ENCODE data around the gene CARS2. TPM values are rescaled to one million over a fixed set of nuclear protein-coding genes. Genes with fewer than 3 reads are reported as not detected.
A peak's percentile ranks its signal among the peaks of the same experiment; 100 is the strongest.

Gene CARS2
- total RNA-seq, 6 experiments from 2014 or later, result 22.0 to 53.2 (median 27.3) TPM

- Histone ChIP-seq H3K27me3 (no peaks in the 10 kb centered on the region), H3K4me1 (peaks cover 0 to 44% (median 17%) of the 10 kb centered on the region in 4 donors), H3K36me3 (peaks cover 0 to 5% (median 1%) of the 10 kb centered on the region in 4 donors), H3K27ac (peak overlapping the region; percentile 95 to 99 (median 99)), H3K9me3 (no peaks in the 10 kb centered on the region), H3K4me3 (peak overlapping the region in 2 of 3 donors; percentile 83 to 86)
- ATAC-seq, result peak; percentile 59 to 67 (median 65)
- DNase-seq, result peak in 2 of 3 donors; percentile 48 to 84
- intact Hi-C loops (cut with DNase I), result loop anchor here in 1 of 2 donors (10.0 kb wide), 1 partner anchor 97 kb away; the partner anchor contains the start of gene ING1
- 6% methylated on average over 7 of the region's 8 CpGs for WGBS (ENCODE audit: insufficient coverage, low coverage, low lambda C conversion rate, missing lambda C conversion rate)
- peak; percentile 23 for TF ChIP-seq POLR2A (IDR thresholded peaks at IDR 0.05)
- TF ChIP-seq CTCF (IDR thresholded peaks at IDR 0.05), result no peak
These were observed 88.4 kb downstream of the CARS2 start for GRCh38 chr13:110617321-110618072.

- H3K27me3 ChIP-seq, result no peaks in the 10 kb centered on the region
- 9% methylated on average over 11 of the region's 37 CpGs for WGBS (ENCODE audit: insufficient coverage, low coverage, low lambda C conversion rate, missing lambda C conversion rate)
- no peaks in the 10 kb centered on the region for H3K36me3 ChIP-seq
- peak in 2 of 3 donors; percentile 58 to 71 for DNase-seq
- H3K4me3 ChIP-seq, result peak overlapping the region; percentile 81 to 86 (median 83)
- intact Hi-C loops (cut with DNase I), result loop anchor here in 1 of 2 donors (10.0 kb wide), 1 partner anchor 98 kb away; the partner anchor contains the start of gene ING1
- peak overlapping the region; percentile 95 to 99 (median 99) for H3K27ac ChIP-seq
- no peaks in the 10 kb centered on the region for H3K9me3 ChIP-seq
- TF ChIP-seq POLR2A (IDR thresholded peaks at IDR 0.05) (no peak), CTCF (IDR thresholded peaks at IDR 0.05) (peak; percentile 15 to 40 (median 30))
- ATAC-seq, result peak; percentile 46 to 74 (median 63)
- H3K4me1 ChIP-seq, result peaks cover 0 to 37% (median 17%) of the 10 kb centered on the region in 4 donors
These were observed 89.5 kb downstream of the CARS2 start for GRCh38 chr13:110616103-110617101.

- no peaks in the 10 kb centered on the region for H3K36me3 ChIP-seq
- H3K27me3 ChIP-seq, result no peaks in the 10 kb centered on the region
- no peaks in the 10 kb centered on the region for H3K9me3 ChIP-seq
- ATAC-seq, result peak; percentile 80 to 91 (median 85)
- peak within 1 kb of the TSS; percentile 95 to 99 (median 99) for H3K27ac ChIP-seq
- intact Hi-C loops (cut with DNase I), result loop anchor here in 1 of 2 donors (10.0 kb wide), 1 partner anchor 99 kb away; the partner anchor contains the start of gene ING1
- peaks cover 0 to 30% (median 14%) of the 10 kb centered on the region in 4 donors for H3K4me1 ChIP-seq
- peak within 1 kb of the TSS; percentile 81 to 86 (median 83) for H3K4me3 ChIP-seq
- TF ChIP-seq CTCF (IDR thresholded peaks at IDR 0.05), result no peak
- peak; percentile 94 for TF ChIP-seq POLR2A (IDR thresholded peaks at IDR 0.05)
- peak; percentile 94 to 97 (median 96) for DNase-seq
- 2% methylated on average over 25 of the region's 95 CpGs for WGBS (ENCODE audit: insufficient coverage, low coverage, low lambda C conversion rate, missing lambda C conversion rate)
These were observed 90.4 kb downstream of the CARS2 start, which contains the start of gene NAXD for GRCh38 chr13:110615322-110616102. Gene NAXD, plus strand, starts transcription at chr13:110615545. Its CDS starts 57 bp downstream, at chr13:110615602.
